H1 (cell line): ENCODE results near the gene ZSWIM6. TPM values are rescaled to one million over a fixed set of nuclear protein-coding genes. Genes with fewer than 3 reads are reported as not detected.

Experiments
- KDM5A ChIP-seq: fragments of 200-600 bp; IDR thresholded peaks from 2 replicates; pipeline ENCODE4 v1.7.1; 2012; ENCODE audit warnings: mild to moderate bottlenecking, low read length, inconsistent platforms, mixed read lengths
- SP1 ChIP-seq: IDR thresholded peaks from 2 replicates; pipeline ENCODE4 v1.6.1; 2011; ENCODE audit warnings: low read depth, low read length
- TCF12 ChIP-seq: IDR thresholded peaks from 2 replicates; pipeline ENCODE4 v1.6.1; 2011; ENCODE audit warnings: low read depth, mild to moderate bottlenecking, low read length
- polyA plus RNA-seq, 7 experiments: library from polyadenylated mRNA; depleted of rRNA in 3 of 7; stranded (reverse) in 5 of 7; unstranded in 2 of 7; fragments of >200 nt in 5 of 7; fragments of 200-250 nt in 2 of 7; gene quantifications; 1 replicate in 5 of 7; 2 replicates in 1 of 7; 4 replicates in 1 of 7; pipeline versions ENCODE4 v1.2.1 to v1.2.3, GENCODE V29; 2011 to 2013; ENCODE audit warnings: missing spikeins in 2 of 7, mixed read lengths in 2 of 7
- total RNA-seq: library from RNA; stranded (reverse); fragmentation: NEBNext Ultra II Directional; extraction: Animal tissue kit (Norgen Biotek cat#: 25700); gene quantifications from 2 replicates; pipeline ENCODE4 v1.2.1, GENCODE V29; 2021
- TF ChIP-seq, protein P1 (sequence below): IDR thresholded peaks from 2 replicates; pipeline ENCODE4 v1.6.1; 2012; ENCODE audit warnings: inconsistent platforms

Gene ZSWIM6
- total and polyA plus RNA-seq, 2 of the 8 experiments (the other 6 are each of a cell fraction or from before 2014, with no cell fraction given): 7.9 to 12.4 TPM

DNA sequence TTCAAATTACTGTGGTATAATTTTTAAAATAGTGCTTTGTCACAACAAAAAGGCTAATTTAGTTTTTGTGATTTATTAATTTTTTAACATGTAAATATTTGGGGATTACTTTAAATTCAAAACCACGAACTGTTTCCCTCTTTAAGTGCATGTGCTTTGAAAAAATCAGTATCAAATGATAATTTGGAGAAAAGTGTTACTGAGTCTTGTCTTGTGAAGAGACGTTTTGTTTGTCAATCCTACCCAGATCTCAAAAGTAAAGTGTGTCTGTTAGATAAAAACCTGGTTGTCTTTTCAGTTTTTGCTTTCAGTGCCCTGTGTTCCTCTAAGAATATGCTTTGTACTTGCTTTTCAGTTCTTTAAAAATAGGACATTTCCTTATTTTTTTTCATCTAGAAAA is 7.7 kb downstream of the ZSWIM6 start (continued):
- TF ChIP-seq TCF12 (no peak), KDM5A (no peak), SP1 (no peak)
- TF ChIP-seq, protein P1, sequence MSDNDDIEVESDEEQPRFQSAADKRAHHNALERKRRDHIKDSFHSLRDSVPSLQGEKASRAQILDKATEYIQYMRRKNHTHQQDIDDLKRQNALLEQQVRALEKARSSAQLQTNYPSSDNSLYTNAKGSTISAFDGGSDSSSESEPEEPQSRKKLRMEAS: no peak
